ENCODE measurements around the gene HMCN2.

HMCN2 gene

DNA sequence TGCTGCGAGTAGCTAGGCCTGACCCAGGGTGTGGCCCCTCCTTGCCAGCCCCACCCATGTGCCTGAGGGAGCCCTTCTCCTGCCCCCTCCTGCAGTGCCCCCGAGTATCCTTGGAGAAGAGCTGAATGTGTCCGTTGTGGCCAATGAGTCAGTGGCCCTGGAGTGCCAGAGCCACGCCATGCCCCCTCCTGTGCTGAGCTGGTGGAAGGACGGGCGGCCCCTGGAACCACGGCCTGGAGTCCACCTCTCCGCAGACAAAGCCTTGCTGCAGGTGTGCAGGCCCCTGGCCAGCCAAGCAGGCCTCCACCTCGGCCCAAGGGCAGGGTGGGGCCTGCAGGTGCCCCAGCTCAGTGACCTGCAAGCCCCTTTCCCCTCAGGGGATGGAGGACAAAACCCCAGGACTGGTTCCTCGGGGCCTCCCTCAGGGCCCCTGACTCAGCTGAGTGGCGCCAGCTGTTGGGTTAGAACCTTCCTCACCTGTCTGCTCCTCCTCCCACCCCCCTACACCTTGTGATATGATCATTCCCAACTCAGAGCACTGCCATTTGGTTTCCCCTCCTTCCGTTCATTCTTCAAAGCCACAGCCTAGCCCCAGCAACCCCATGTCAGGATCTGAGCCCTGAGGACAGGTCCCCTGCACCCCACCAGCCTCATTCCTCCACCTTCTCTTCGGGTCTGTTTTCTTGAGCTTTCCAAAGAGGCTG, 99.2 kb downstream of the HMCN2 start:
- DNase-seq = no peak

DNA sequence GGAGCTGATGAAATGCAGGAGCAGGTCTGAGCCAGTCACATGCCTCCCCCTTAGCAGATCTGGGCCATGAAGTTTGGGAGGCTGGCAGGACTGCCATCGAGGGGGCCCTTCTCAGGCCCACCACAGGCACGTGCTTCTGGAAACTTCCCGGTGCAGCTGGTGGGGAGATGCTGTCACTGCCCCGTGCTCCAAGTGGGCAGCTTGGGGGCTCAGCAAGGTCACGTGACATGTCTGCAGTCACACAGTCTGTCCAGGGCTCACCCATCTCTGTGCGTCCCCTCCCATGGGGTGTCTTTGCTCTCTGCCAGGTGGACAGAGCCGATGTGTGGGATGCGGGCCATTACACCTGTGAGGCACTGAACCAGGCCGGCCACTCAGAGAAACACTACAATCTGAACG, 99.8 kb downstream of the HMCN2 start:
- DNase-seq = no peak

DNA sequence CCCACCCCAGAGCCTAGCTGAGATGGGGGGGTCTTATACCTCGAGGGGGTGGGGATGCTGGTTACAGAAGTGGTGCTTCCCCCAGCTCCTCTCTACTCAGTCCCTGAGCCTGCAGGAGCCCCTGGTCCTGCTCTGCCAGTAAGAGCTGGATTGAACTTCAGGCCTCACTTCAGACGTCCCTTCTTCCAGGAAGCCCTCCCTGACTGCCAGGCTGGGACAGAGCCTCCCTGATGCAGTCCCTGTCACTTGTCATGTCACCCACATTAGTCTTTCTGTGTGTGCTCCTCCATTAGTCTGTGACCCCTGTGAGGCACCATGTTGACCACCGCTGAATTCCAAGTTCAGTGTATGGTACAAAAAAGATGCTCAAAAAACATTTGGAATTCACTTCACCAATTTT, 100.5 kb downstream of the HMCN2 start:
- DNase-seq = no peak

DNA sequence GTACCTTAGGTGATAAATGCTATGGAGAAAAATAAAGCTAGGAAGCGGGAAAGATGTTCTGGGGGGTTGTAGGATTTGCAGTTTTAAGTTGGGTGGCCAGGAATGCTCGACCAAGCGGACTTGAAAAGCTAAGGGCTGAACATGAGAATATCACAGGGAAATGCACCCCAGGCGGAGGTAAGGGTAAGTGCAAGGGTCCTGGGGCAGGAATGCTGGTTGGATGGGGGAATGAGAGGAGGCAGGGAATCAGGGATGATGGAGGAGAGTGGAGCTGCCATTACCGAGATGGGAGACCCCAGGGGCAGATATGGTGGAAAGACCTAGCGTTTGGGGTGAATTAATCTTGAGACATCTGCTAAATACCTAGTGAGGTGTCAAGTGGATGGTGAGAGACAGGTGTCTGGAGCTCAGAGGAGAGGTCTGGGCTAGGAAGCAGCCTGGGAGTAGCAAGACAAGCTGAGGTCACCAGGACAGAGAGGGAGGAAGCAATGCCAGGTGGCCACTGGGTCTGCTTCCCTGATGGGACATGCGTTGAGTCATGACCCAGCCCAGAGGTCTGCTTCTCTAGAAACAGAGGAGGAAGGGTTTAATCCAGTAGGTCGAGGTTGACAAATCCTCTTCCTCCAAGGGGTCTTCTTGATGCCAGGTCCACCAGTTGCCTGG, 101.5 kb downstream of the HMCN2 start:
- no peak for DNase-seq

DNA sequence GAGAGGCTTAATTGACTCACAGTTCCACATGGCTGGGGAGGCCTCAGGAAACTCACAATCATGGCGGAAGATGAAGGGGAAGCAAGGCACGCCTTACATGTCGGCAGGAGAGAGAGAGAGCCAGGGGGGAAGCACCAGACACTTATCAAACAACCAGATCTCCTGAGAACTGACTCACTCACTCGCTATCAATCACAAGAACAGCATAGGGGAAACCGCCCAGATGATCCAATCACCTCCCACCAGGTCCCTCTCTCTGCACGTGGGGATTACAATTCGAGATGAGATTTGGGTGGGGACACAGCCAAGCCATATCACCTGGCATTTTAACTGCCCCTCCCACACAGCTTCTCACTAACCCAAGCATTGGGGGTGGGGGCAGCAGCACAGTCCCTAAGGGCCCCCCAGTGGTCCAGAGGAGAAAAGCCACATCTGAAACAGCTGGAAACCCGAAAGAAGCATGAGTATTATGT, 103.1 kb downstream of the HMCN2 start:
- no peak for DNase-seq

DNA sequence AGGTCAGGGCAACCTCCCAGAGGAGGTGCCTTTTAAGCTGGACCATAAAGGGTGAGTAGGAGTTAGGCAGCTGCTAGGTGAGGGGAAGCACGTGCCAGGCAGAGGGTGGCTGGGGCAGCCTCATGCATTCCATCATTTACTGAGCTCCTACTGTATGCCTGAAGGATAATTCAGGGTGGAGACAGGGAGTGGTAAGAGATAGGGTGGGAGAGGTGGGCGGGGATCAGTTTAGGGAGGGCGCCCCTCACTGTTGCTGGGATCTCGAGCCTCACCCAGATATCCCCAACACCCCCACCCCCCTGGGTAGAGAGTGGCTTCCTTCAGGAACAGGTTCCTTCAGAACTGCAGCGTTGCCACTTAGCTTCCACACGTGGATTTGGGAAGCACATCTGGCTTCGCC, 104.7 kb downstream of the HMCN2 start:
- no peak for DNase-seq

DNA sequence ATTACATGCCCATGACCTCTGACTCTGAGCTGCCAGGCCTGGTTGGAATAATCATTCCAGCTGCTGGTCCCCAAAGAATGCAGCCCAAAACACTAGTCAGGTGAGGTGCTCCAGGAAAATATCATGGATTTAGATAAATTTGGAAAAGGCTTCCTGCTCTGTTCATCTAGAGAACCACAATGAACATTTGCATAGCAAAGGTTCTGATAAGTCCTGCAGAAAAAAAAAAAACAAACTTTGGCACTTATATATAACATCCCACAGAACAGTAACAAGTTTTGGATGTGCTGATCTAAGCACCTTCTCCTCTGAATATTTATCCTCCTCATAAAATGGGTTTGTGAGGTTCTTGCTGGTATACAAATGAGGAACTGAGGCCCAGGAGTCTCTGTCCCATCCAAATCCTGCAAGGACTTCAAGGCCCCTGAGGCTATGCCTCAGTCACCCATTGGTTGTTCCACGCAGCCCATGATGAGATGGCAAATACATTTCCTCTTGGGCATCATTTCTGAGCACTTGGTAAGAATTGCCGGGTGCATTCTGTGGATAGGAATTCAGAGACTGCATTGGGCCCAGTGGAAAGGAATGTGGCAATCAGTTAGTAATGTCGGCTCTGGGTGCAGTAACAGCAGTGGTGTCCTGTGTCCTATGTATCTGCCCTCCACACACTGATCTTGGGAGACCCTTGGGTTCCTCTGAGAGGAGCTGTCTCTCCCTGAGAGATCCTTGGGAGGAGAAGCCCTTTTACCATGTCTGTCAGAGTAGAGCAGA, 105.8 kb downstream of the HMCN2 start:
- no peak for DNase-seq

DNA sequence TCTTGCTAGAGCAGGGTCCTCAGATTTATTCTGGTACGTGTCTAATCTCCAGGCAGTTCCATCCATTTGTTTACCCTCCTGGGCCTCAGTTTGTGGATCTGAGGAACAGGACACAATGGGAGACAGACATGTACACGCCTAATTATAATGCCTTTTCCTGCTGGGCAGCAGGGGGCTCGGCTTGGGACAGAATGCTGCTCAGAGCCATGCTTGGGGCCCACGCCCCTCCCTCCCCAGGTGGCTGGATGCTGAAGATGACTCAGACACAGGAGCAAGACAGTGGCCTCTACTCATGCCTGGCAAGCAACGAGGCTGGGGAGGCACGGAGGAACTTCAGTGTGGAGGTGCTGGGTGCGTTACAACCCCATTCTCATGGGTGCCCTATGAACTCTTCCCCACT, 106.5 kb downstream of the HMCN2 start:
- DNase-seq = no peak

DNA sequence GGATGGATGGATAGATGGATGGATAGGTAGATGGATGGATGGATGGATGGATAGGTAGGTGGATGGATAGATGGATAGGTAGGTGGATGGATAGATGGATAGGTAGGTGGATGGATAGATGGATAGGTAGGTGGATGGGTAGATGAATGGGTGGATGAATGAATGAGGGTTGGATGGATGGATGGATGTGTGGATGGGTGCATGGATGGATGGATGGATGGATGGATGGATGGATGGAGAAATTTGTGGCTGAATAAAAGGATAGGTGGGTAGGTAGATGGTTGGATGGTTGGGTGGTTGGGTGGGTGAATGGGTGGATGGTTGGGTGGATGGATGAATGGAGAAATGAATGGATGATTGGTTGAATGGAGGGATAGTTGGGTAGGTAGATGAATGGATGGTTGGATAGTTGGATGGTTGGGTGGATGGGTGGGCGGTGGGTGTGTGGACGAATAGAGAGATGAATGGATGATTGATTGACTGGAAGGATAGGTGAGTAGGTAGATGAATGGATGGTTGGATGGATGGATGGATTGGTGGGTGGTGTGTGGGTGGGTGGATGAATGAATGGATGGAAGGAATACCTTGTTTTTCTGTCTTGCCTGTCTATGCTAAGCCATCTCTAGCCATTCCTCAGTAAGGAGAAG, 108.2 kb downstream of the HMCN2 start:
- DNase-seq = no peak

DNA sequence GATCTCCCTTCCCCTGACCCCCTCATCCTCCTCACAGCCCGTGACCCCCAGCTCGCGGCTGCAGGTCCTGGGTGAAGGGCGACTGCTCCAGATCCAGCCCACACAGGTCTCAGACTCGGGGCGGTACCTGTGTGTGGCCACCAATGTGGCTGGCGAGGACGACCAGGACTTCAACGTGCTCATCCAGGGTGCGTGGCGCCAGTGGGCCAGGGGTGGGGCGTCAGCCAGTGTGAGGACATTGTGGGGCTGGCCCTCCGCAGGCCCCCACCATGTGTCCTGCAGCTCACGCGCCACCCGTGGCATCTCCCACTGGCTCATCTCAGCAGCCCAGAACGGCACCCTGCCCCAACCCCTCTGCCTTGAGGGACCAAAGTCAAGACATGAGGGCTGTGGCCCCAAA, 112.1 kb downstream of the HMCN2 start:
- no peak for DNase-seq

DNA sequence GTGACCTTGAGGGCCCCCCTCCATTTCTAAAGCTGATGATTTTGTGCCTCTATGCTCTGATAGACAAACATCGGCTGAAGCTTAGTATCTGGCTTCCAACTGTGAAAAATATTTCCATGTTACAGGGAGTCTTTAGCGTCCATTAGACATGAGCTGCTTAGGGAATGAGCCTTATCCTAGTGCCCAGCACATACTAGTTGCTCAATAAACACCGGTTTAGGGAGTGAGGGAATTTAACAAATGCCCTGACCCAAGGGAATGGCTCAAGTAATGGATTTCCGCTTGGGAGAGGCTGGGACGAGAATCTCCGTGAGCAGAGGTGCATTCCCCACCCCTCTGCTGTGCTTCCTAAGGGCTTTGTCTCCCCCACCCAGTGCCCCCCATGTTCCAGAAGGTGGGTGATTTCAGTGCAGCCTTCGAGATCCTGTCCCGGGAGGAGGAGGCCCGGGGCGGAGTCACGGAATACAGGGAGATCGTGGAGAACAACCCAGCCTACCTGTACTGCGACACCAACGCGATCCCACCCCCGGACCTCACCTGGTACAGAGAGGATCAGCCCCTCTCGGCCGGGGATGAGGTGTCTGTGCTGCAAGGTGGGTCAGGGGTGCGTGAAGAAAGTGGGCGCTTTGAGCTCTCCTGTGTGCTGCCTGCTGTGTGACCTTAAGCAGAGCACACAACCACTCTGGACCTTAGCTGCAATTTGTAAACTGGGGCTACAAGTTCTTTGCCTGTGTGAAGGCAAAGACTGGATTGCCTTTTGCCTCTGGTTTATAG, 113.5 kb downstream of the HMCN2 start:
- DNase-seq = no peak

DNA sequence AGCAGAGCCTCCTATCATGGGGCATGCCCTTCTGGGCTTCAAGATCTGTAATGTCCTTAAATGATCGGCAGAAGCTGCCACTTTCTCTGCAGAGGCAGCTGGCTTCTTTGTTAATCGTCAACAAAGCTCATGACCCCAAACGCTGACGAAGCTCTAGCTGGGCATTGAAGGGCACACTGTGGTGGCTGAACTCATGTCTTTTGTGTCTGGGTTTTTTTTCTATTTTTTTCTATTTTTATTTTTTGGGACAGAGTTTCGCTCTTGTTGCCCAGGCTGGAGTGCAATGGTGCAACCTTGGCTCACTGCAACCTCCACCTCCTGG, 114.0 kb downstream of the HMCN2 start:
- DNase-seq = no peak

DNA sequence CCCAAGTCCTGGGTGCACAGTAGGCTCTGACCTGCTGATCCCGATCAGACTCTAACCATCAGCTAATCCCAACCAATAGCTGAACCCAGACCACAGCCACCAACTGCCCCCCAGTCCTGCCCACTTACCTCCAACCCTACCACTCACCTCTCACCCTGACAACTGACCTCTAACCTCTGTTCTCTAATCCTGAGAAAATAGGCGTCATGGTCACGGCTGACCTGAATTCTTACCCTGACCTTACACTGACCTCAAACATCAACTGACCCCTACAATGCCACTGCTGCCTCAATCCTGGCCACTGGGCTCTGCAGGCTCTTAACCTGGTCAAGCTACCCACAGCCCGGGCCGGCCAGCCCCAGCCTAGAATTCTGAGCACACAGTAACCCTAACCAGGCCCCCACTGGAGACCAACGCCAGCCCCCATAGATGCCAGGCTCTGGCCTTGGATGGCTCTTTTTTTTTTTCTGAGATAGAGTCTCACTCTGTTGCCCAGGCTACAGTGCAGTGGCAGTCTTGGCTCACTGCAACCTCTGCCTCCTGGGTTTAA, 115.4 kb downstream of the HMCN2 start:
- no peak for DNase-seq

DNA sequence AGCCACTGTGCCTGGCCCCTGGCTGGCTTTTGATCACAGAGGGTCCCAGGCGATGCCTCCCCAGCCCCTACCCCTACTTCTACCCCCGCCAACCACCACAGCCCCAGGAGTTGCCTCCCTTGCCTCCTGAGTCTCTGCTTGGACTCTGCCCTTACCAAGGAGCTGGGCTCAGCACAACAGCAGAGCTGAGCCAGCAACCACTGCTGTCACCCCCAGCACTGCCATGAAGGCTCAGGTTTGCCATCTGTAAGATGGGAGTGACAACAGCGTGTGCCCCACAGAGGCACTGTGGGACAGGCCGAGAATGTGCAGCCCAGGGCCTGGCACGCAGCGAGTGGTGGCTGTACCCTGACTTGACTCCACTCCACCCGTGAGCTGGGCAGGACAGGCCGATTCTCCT, 116.1 kb downstream of the HMCN2 start:
- no peak for DNase-seq

DNA sequence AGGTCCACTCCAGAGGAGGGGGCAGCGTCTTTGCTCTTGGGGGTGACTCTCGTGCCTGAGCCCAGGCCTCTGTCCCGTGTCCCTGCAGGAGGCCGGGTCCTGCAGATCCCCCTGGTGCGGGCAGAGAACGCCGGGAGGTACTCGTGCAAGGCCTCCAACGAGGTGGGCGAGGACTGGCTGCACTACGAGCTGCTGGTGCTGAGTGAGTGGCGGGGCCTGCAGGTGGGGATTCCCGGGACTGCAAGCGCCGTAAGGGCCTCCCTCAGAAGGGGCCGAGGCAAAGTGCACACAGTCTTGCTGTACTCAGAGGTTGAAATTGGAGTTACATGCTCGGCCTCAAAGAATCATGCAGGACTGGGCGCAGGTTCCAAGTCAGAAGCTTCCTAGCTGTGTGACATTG, 116.5 kb downstream of the HMCN2 start:
- DNase-seq = no peak

DNA sequence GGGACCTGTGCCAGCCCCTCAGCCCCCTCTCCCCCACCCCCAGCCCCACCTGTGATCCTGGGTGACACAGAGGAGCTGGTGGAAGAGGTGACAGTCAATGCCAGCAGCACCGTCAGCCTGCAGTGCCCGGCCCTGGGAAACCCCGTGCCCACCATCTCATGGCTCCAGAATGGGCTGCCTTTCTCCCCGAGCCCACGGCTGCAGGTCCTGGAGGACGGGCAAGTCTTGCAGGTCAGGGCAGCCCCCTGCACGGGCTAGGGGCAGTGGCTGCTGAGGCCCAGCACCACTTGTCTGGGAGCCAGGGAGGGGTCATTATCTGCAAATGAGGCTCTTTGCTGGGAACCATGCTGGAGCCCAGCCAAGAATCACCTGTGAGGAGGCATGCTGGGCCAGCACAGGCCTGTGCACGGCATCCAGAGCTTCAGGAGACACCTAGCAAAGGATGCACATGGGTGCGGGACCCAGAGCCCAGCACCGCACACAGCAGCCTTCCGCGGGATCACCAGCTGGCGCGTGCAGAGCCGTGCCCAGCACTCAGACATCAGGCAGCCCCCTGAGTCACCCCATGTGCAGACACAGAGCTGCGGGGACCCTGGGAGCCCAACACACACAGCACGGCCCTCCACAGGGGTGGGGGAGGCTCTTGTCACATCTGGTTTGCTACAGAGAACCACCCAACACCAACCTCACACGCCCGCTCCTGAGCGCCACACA, 117.2 kb downstream of the HMCN2 start:
- no peak for DNase-seq

DNA sequence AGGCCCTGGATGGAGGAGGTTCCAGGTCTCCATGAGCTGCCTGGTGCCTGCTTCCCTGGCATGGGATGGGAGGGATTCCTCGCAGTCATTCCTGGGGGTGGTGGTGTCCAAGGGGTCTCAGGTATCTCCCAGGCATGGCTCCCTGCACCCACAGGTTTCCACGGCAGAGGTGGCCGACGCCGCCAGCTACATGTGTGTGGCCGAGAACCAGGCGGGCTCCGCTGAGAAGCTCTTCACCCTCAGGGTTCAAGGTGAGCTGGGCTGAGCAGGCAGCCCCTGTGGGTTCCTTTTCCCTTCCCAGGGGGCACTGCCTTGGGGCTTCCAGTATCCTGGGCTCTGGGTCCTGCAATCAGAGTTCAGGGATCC, 117.8 kb downstream of the HMCN2 start:
- no peak for DNase-seq

DNA sequence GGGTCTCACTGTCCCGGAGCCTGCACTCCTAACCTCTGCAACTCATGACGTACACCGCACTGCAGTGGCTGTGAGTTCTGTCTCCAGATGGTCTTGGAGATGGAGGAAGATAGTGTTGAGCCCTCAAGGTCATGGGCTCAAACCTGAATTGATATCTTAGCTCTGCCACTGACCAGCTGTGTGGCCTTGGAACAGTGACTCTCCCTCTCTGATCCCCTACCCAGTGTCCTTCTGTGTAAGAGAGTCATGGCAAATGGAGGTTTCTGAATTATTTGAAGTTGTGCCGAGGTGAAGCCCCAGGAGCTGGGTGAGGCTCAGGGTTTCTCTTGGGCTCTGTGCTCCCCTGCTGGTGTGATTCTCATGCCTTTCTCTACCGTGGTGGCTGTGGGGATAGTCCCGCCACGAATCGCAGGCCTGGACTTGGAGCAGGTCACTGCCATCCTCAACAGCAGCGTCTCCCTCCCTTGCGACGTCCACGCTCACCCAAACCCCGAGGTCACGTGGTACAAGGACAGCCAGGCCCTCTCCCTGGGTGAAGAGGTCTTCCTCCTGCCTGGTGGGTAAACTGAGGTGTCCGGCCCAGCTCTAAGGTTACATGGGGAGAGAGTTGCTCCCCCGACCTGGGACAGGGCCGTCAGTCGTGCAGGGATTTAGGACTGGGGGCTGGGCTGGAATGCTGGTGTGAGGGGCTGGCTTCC, 118.6 kb downstream of the HMCN2 start:
- DNase-seq = no peak

DNA sequence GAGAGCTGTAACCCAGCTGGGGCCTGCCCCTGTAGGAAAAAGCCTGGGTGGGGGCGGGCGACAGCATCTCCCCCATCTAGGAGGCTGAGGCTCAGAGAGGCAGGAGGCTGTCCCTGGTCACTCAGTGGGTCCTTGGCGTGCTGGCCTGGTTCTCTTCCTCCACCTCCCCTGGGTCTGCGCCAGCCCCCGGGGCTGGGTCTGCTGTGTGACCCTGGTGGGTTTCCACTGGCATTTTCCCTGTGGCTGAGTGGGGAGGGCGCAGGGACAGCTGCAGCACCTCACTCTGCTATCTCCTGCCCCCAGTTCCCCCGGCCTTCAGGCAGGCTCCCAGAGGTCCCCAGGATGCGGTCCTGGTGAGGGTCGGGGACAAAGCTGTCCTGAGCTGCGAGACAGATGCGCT, 119.7 kb downstream of the HMCN2 start:
- DNase-seq = no peak

DNA sequence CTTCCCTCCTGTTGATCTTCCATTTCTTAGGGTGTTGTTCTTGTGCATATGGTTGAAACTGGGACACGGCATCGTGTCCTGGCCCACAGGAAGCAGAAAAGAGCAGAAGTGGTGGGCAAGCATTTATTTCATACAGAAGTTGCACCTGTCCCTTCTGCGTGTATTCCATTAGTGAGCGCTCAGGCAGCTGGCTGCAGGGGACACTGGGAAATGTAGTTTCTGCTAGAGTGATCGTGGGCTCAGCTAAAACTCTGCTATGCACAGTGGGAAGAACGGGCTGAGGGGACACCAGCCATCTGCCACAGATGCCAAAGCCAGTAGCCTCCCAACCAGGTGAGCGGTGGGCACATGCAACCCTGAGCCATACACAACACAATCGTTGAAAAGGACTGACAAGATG, 121.8 kb downstream of the HMCN2 start:
- DNase-seq = no peak
